ENCODE measurements around the gene BTG4.

Gene BTG4

GRCh38 chr11:111537336-111537860 is 25.2 kb upstream of the BTG4 start:
- DNase-seq (ENCODE audit: low read depth), result no peak

- DNase-seq (ENCODE audit: low read depth), result no peak
Observed at GRCh38 chr11:111535281-111535680, 23.1 kb upstream of the BTG4 start.

- no peak for DNase-seq (ENCODE audit: low read depth)
Observed at GRCh38 chr11:111532365-111532709, 20.2 kb upstream of the BTG4 start.

- DNase-seq (ENCODE audit: low read depth), result no peak
Observed at GRCh38 chr11:111531687-111532364, 19.6 kb upstream of the BTG4 start.

- no peak for DNase-seq (ENCODE audit: low read depth)
Observed at GRCh38 chr11:111531136-111531535, 18.9 kb upstream of the BTG4 start.

- no peak for DNase-seq (ENCODE audit: low read depth)
Observed at GRCh38 chr11:111530091-111530490, 17.9 kb upstream of the BTG4 start.

- no peak for DNase-seq (ENCODE audit: low read depth)
Observed at GRCh38 chr11:111528557-111528956, 16.4 kb upstream of the BTG4 start.

GRCh38 chr11:111527279-111527678 is 15.1 kb upstream of the BTG4 start:
- no peak for DNase-seq (ENCODE audit: low read depth)

- DNase-seq (ENCODE audit: low read depth), result no peak
Observed at GRCh38 chr11:111526501-111526900, 14.3 kb upstream of the BTG4 start.

GRCh38 chr11:111525456-111525855 is 13.3 kb upstream of the BTG4 start:
- no peak for DNase-seq (ENCODE audit: low read depth)

- no peak for DNase-seq (ENCODE audit: low read depth)
Observed at GRCh38 chr11:111524056-111524455, 11.9 kb upstream of the BTG4 start.

- DNase-seq (ENCODE audit: low read depth), result no peak
Observed at GRCh38 chr11:111523343-111523742, 11.2 kb upstream of the BTG4 start.

- DNase-seq (ENCODE audit: low read depth), result no peak
Observed at GRCh38 chr11:111522426-111522825, 10.2 kb upstream of the BTG4 start.

- no peak for DNase-seq (ENCODE audit: low read depth)
Observed at GRCh38 chr11:111521135-111521534, 8.9 kb upstream of the BTG4 start.

GRCh38 chr11:111520560-111520959 is 8.4 kb upstream of the BTG4 start:
- DNase-seq (ENCODE audit: low read depth), result no peak

- DNase-seq (ENCODE audit: low read depth), result no peak
Observed at GRCh38 chr11:111518668-111519067, 6.5 kb upstream of the BTG4 start.

- no peak for DNase-seq (ENCODE audit: low read depth)
Observed at GRCh38 chr11:111515591-111515990, 3.4 kb upstream of the BTG4 start.

GRCh38 chr11:111514216-111515031 is 2.2 kb upstream of the BTG4 start, which contains the start of gene HOATZ:
Gene HOATZ, plus strand, starts transcription at chr11:111514778. Its CDS starts 7 bp downstream, at chr11:111514785.
- no peak for DNase-seq (ENCODE audit: low read depth)

GRCh38 chr11:111513240-111513605 is 1.0 kb upstream of the BTG4 start:
- DNase-seq (ENCODE audit: low read depth), result no peak

- DNase-seq (ENCODE audit: low read depth), result no peak
Observed at GRCh38 chr11:111510311-111510710, 1.9 kb downstream of the BTG4 start.

- DNase-seq (ENCODE audit: low read depth), result no peak
Observed at GRCh38 chr11:111502611-111503010, 9.6 kb downstream of the BTG4 start.

- DNase-seq (ENCODE audit: low read depth), result no peak
Observed at GRCh38 chr11:111500481-111500880, 11.7 kb downstream of the BTG4 start.

- DNase-seq (ENCODE audit: low read depth), result no peak
Observed at GRCh38 chr11:111499483-111499882, 12.7 kb downstream of the BTG4 start.

Data from T-helper 22 cell (primary cell).